Iris pigment epithelial cell (primary cell): ENCODE measurements around the gene TMCC1.
"Not testable (repeated sequence)": the region's sequence is repeated elsewhere in the genome, so short reads cannot be mapped to it uniquely, and the experiment has no call there.

Source experiments
- DNase-seq: peaks from one replicate; pipeline ENCODE4 v3.0.0-alpha.2; 2011; ENCODE audit warnings: low read depth

Gene TMCC1

DNA sequence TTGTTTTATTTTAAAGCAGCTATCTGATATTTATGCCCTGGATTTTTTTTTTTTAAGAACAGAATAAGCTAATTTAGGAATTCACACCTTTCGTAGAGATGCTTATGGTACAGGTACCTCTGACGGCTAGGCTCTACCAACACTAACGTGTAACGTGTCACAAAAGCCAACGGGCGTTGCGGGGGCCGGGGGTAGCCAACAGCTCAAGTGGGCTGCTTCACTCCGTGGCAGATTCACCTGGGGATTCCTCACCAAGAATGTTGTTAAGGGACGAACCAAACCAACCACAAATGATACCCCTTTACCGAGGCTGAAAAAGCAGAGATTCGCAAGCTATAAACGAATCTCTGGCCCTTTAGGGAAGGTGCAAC is 1.0 kb downstream of the TMCC1 start:
- no peak for DNase-seq

GRCh38 chr3:129890891-129891290 is 2.6 kb downstream of the TMCC1 start:
- no peak for DNase-seq

- DNase-seq = peak; percentile 11
Measured at GRCh38 chr3:129890125-129890524, 3.4 kb downstream of the TMCC1 start.

DNA sequence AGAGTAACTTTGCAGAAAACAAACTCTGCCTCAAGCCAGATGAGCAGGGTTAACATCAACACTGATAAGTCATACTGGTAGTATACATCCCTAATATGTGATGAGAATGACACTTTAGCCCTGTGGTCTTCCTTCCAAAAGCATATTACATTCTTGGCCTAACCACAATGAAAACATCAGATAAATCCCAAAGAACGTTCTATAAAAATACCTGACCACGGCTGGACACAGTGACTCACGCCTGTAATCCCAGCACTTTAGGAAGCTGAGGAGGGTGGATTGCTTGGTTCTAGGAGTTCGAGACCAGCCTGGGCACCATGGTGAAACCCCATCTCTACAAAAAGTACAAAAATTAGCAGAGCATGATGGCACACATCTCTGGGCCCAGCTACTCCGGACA is 4.7 kb downstream of the TMCC1 start:
- peak; percentile 97 for DNase-seq

- no peak for DNase-seq
Measured at GRCh38 chr3:129881261-129881660, 12.2 kb downstream of the TMCC1 start.

GRCh38 chr3:129878355-129878754 is 15.2 kb downstream of the TMCC1 start:
- DNase-seq = no peak

DNA sequence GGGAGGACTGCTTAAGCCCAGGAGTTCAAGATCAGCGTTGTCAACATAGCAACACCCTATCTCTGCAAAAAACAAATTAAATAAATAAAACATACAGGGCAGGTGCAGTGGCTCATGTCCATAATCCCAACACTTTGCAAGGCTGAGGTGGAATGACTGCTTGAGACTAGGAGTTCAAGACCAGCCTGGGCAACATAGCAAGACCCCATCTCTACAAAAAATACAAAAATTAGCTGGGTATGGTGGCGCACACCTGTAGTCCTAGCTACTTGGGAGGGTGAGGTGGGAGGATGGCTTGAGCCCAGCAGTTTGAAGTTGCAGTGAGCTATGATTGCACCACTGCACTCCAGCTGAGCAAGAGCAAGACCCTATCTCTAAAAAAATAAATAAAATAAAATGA is 19.0 kb downstream of the TMCC1 start:
- not testable (repeated sequence) for DNase-seq

- DNase-seq = no peak
Measured at GRCh38 chr3:129868912-129869311, 24.6 kb downstream of the TMCC1 start.

DNA sequence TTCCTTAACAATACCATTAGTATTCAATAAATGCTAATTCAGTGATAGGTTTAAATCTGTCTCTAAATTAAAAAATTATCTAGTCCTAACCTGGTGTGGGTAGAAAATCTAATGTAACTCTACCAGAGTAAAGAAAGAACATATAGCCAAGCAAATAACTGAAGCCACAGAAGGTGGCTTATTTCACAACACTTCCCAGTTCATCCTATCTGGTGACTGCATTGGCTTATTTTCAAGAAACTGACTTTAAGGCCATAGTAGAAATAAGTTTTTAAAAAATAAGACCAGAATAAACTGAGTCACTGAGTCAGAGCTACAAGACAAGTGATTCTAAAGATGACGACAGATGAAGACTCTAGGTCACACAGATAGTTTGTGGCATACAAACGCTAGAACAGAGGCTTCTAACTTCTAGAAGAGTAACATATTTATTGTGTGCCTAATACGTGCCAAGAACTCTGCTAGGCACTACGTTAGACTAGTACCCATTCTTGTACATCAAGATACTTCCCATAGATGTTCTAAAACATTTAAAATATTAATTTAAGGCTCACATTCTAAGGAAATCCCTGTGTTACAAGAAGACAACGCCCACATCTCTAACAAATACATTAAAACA is 25.9 kb downstream of the TMCC1 start:
- peak; percentile 46 for DNase-seq

DNA sequence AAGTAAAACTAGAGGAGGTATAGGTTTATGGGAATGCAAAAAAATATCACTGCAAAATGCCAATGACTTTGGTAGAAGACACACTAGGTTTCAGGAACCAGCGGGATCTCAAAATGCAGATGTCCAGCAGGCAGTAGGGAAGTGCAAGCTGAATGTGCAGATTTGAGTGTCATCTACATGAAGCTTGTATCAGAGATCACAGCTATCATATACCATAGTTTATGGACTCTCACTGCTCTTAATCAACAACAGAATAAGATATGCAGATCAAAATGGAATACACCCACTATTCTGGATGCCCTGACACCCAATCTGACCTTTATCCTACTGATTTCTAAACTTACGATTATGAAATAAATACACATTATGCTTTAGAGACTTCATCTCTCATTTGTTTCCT is 27.7 kb downstream of the TMCC1 start:
- no peak for DNase-seq

DNA sequence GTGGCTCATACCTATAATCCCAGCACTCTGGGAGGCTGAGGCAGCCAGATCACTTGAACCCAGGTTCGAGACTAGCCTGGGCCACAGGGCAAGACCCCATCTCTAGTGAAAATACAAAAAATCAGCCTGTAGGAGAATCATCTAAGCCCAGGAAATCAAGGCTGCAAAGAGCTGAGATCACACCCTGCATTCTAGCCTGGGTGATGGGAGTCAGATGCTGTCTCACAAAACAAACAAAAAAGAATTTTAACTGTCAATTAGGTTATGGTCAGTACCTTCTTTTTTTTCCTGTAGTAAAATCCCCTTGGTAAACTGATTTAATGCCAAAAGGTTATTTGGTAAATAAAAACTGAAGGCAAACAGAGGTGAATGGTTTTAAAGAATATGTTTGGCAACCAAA is 29.0 kb downstream of the TMCC1 start:
- DNase-seq = no peak

DNA sequence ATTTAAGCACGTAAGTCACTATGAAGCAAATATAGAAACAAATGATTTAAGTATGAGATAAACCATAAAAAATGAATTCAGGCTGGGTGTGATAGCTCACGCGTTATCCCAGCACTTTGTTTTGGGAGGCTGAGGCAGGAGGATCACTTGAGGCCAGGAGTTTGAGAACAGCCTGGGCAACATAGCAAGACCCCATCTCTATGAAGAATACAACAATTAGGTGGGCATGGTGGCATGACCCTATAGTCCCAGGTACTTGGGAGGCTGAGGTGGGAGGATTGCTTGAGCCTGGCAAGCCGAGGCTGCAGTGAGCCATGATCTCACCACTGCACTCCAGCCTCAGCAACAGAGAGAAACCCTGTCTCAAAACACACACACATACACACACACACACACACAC is 34.2 kb downstream of the TMCC1 start:
- no peak for DNase-seq

DNA sequence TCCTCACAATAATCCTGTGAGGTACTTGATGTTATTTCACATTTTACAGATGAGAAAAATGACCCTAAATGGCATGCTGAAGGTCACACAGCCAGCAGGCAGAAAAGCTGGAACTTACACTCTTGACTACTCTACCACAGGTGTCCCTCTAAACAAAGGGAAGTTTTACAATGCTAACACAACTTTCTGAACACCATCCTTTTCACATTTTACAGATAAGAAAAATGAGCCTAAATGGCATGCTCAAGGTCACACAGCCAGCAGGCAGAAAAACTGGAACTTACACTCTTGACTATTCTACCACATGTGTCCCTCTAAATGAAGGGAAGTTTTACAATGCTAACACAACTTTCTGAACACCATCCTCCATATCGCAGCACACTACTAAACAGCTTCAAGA is 35.6 kb downstream of the TMCC1 start:
- DNase-seq = no peak

- DNase-seq = not testable (repeated sequence)
Measured at GRCh38 chr3:129856790-129857189, 36.7 kb downstream of the TMCC1 start.

DNA sequence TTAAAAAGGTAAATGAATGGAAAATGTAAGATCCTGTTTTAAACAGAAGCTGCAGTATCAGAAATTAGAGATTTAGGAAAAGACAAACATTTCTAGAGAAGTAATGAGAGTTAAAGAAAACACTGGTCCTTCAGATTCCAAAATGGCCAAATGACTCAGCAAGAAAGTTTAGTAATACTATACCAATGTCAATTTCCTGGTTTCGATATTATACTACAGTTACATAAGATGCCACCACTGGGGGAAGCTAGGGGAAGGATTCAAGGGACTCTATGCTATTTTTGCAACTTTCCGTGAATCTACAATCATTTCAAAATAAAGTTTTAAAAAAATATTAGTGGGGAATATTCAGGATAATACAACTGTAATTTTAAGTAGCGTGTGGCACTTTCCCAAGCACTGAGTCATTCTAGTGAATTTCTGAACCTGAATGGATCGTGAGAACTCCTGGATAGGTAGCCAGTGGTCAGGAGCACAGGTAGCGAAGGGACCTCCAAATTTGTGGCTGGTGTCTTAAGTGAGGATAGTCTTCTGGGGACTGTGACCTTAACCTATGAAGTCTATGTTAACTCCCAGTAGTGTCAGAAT is 37.6 kb downstream of the TMCC1 start:
- DNase-seq = peak; percentile 66

- peak; percentile 30 for DNase-seq
Measured at GRCh38 chr3:129855170-129855831, 38.2 kb downstream of the TMCC1 start.

DNA sequence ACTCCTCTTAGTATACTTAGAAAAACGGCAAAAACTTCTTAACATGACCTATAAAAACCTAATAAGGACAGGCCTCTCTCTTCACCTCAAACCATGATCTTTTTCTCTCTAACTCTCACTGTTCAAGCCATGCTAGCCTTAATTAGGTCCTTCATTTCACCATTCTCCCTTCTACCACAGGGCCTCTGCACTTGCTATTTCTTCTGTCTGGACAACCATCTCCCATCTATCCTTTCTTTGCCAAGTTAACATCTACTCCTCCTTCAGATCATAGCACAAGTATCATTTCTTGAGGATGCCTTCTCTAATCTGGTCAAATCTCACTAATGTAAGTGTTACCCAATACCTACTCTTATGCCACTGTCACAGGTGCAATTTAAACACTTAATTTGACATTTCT is 39.1 kb downstream of the TMCC1 start:
- no peak for DNase-seq

DNA sequence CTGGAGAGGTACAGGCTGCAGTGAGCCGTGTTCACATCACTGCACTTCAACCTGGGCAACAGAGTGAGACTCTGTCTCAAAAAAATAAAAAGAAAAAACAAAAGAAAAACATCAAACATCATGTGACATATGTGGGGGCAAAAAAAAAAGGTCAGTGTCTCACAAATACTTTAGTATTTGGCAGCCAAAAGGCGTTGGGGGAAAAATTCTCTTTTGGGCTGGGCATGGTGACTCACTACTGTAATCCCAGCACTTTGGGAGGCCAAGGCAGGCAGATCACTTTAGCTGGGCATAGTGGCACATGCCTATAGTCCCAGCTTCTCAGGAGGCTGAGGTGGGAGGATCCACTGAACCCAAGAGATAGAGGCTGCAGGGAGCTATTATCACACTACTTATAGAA is 47.6 kb downstream of the TMCC1 start:
- DNase-seq = no peak

DNA sequence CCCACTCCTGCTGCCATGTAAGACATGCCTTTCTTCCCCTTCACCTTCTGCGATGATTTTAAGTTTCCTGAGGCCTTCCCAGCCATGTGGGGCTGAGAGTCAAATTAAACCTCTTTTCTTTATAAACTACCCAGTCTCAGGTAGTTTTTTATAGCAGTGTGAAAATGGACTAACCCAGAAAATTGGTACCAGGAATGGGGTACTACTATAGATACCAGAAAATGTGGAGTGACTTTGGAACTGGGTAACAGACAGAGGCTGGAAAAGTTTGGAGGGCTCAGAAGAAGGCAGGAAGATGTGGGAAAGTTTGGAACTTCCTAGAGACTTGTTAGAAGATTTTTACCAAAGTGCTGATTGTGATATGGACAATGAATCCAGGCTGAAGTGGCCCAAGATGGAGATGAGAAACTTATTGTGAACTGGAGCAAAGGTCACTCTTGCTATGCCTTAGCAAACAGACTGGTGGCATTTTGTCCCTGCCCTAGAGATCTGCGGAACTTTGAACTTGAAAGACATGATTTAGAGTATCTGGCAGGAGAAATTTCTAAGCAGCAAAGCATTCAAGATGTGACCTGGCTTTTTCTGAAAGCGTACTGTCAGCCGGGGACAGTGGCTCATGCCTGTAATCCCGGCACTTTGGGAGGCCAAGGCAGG is 52.7 kb downstream of the TMCC1 start:
- DNase-seq = no peak

GRCh38 chr3:129838086-129838485 is 55.4 kb downstream of the TMCC1 start:
- no peak for DNase-seq

DNA sequence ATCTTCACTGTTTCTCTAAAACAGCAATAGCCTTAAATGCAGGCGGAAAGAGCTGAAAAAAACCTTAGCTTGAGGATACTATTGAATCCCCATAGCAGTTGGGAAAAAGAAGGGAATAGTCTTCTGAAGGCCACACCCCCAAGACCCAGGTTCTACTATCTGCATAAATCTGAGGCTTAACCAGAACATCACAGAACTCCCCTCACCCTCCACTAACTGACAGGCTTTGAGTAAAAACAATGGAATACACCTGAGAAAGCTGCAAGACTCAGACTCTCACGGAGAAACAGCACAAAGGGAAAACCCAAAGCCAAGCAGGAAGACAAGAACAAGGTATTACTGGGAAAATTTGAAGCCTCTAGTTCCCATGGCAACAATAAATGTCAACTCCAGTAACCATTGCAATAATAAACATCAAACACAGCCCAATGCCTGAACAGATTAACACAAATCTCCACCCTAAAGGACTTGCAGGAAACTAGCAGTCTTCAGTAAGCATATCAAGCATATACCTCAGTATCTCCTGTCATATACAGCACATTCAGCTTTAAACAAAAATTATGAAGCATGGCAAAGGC is 56.4 kb downstream of the TMCC1 start:
- peak; percentile 32 for DNase-seq

- DNase-seq = peak; percentile 38
Measured at GRCh38 chr3:129836381-129837064, 57.0 kb downstream of the TMCC1 start.
